SK-N-SH (cell line): Measurements from ENCODE around the gene PPP2R5E. TPM values are rescaled to one million over a fixed set of nuclear protein-coding genes. Genes with fewer than 3 reads are reported as not detected.

ENCODE experiments used
- CTCF ChIA-PET: fragments of 300-600, 350-600 bp; formaldehyde crosslinking; extraction: SDS; loops from one replicate; lab custom pipeline; 2021; lab: Yijun Ruan, JAX
- POLR2A ChIA-PET: fragments of 350-600 bp; sonication (Branson Sonifier 250); formaldehyde crosslinking; extraction: SDS; loops from one replicate; lab custom pipeline; 2020; ENCODE audit warnings: antibody characterized with exemption, inconsistent platforms; lab: Yijun Ruan, JAX
- DNase-seq: peaks from one replicate; pipeline ENCODE4 v3.0.0; 2012
- H2AFZ ChIP-seq: fragments of 200-600 bp; sonication (generic); 2 replicates; pipeline ENCODE4 v1.8.1; 2016; ENCODE audit warnings: antibody characterized with exemption, mild to moderate bottlenecking, low read depth
- H3F3A ChIP-seq: fragments of 200-600 bp; sonication (generic); replicated peaks from 2 replicates; pipeline ENCODE3; 2016; ENCODE audit warnings: antibody characterized with exemption, mild to moderate bottlenecking; ENCODE audit not compliant: insufficient read depth
- H3K27ac ChIP-seq, 2 experiments: fragments of 200-500 bp in 1 of 2; fragments of 200-600 bp in 1 of 2; sonication (Bioruptor generic) in 1 of 2; sonication (generic), shearing (Covaris generic) in 1 of 2; 2 replicates each; pipeline versions ENCODE4 v1.5.1 to v1.6.1; 2014 to 2016; ENCODE audit warnings: low read depth in 2 of 2, inconsistent platforms in 1 of 2, low read length in 1 of 2, mild to moderate bottlenecking in 1 of 2, mixed read lengths in 1 of 2
- H3K27me3 ChIP-seq: fragments of 200-600 bp; sonication (generic), shearing (Covaris generic); 2 replicates; pipeline ENCODE4 v1.6.1; 2016; ENCODE audit warnings: mixed run types; ENCODE audit not compliant: insufficient read depth
- H3K36me3 ChIP-seq, 2 experiments: fragments of 200-500 bp in 1 of 2; fragments of 200-600 bp in 1 of 2; sonication (Bioruptor generic) in 1 of 2; sonication (generic) in 1 of 2; replicated peaks in 1 of 2; 2 replicates each; pipeline versions ENCODE3 to v1.5.1; 2014 to 2016; ENCODE audit warnings: low read length in 1 of 2, mild to moderate bottlenecking in 1 of 2; ENCODE audit not compliant: insufficient read depth in 2 of 2, control insufficient read depth in 1 of 2
- H3K4me1 ChIP-seq, 2 experiments: fragments of 200-500 bp in 1 of 2; fragments of 200-600 bp in 1 of 2; sonication (Bioruptor generic) in 1 of 2; sonication (generic), shearing (Covaris generic) in 1 of 2; 2 replicates each; pipeline versions ENCODE4 v1.5.1 to v1.6.1; 2014 to 2016; ENCODE audit warnings: low read depth in 1 of 2, low read length in 1 of 2, mixed run types in 1 of 2; ENCODE audit not compliant: insufficient read depth in 2 of 2, control insufficient read depth in 1 of 2
- H3K4me2 ChIP-seq: fragments of 200-600 bp; sonication (generic), shearing (Covaris generic); 2 replicates; pipeline ENCODE4 v1.6.1; 2017; ENCODE audit warnings: mixed run types
- H3K4me3 ChIP-seq, 2 experiments: fragments of 200-500 bp in 1 of 2; fragments of 200-600 bp in 1 of 2; sonication (Bioruptor generic) in 1 of 2; sonication (generic), shearing (Covaris generic) in 1 of 2; 2 replicates each; pipeline versions ENCODE4 v1.5.1 to v1.8.1; 2014 to 2016; ENCODE audit warnings: low read depth in 2 of 2, inconsistent platforms in 1 of 2, low read length in 1 of 2, mild to moderate bottlenecking in 1 of 2, mixed read lengths in 1 of 2, moderate library complexity in 1 of 2
- H3K79me2 ChIP-seq: fragments of 200-600 bp; sonication (generic); 2 replicates; pipeline ENCODE4 v1.8.1; 2017; ENCODE audit warnings: mild to moderate bottlenecking; ENCODE audit not compliant: insufficient read depth
- H3K9ac ChIP-seq: fragments of 200-600 bp; sonication (generic); 2 replicates; pipeline ENCODE4 v1.6.1; 2017; ENCODE audit warnings: mixed run types
- H3K9me2 ChIP-seq: fragments of 200-600 bp; sonication (generic); 2 replicates; pipeline ENCODE4 v1.6.1; 2017; ENCODE audit warnings: mixed run types
- H3K9me3 ChIP-seq: fragments of 200-600 bp; sonication (generic); 2 replicates; pipeline ENCODE4 v1.6.1; 2017; ENCODE audit warnings: mixed run types, mild to moderate bottlenecking, moderate library complexity
- H4K20me1 ChIP-seq: fragments of 200-600 bp; sonication (generic); 2 replicates; pipeline ENCODE4 v1.6.1; 2017; ENCODE audit warnings: mild to moderate bottlenecking, mixed run types; ENCODE audit not compliant: insufficient read depth
- CTCF ChIP-seq: fragments of 200-600 bp; sonication (generic); IDR thresholded peaks from 2 replicates; pipeline ENCODE4 v1.6.1; 2017; ENCODE audit warnings: antibody characterized with exemption, mild to moderate bottlenecking, moderate library complexity
- ELF1 ChIP-seq: IDR thresholded peaks from 2 replicates; pipeline ENCODE4 v1.4.0; 2012
- EZH2phosphoT487 ChIP-seq: fragments of 200-600 bp; sonication (generic); IDR thresholded peaks from 2 replicates; pipeline ENCODE4 v1.6.1; 2017; ENCODE audit warnings: low read depth, mixed run types, mild to moderate bottlenecking, antibody characterized with exemption, moderate library complexity, borderline replicate concordance
- FOSL2 ChIP-seq: IDR thresholded peaks from 2 replicates; pipeline ENCODE4 v1.4.0; 2012; ENCODE audit warnings: low read depth, mild to moderate bottlenecking, moderate library complexity, borderline replicate concordance
- FOXJ3 ChIP-seq: sonication (generic); formaldehyde crosslinking; IDR thresholded peaks from 2 replicates; pipeline ENCODE4 v1.5.1; 2020; ENCODE audit warnings: mild to moderate bottlenecking, missing genetic modification reagents
- GATA2 ChIP-seq: sonication (generic); formaldehyde crosslinking; IDR thresholded peaks from 2 replicates; pipeline ENCODE4 v1.5.0; 2020; ENCODE audit warnings: mild to moderate bottlenecking, missing genetic modification reagents
- MAX ChIP-seq: IDR thresholded peaks from 2 replicates; pipeline ENCODE4 v1.4.0; 2012; ENCODE audit warnings: low read depth
- MEF2A ChIP-seq: IDR thresholded peaks from 2 replicates; pipeline ENCODE4 v1.4.0; 2012; ENCODE audit warnings: low read depth, borderline replicate concordance
- POLR2AphosphoS5 ChIP-seq: IDR thresholded peaks from 2 replicates; pipeline ENCODE4 v1.6.1; 2012; ENCODE audit warnings: low read depth, low read length
- REST ChIP-seq: IDR thresholded peaks from 2 replicates; pipeline ENCODE4 v1.6.1; 2012; ENCODE audit warnings: mild to moderate bottlenecking, low read depth, low read length, moderate library complexity
- TAF1 ChIP-seq: IDR thresholded peaks from 2 replicates; pipeline ENCODE4 v1.6.1; 2012; ENCODE audit warnings: low read depth, mild to moderate bottlenecking, low read length, moderate library complexity, borderline replicate concordance
- TCF12 ChIP-seq: IDR thresholded peaks from 2 replicates; pipeline ENCODE4 v1.4.0; 2012
- USF1 ChIP-seq: IDR thresholded peaks from 2 replicates; pipeline ENCODE4 v1.4.0; 2012; ENCODE audit warnings: low read depth, borderline replicate concordance
- ZBTB33 ChIP-seq: IDR thresholded peaks from 2 replicates; pipeline ENCODE4 v1.4.0; 2012; ENCODE audit warnings: low read depth, borderline replicate concordance
- WGBS: methylation state at CpG from one replicate; pipeline ENCODE4 v1.1.6; 2017; ENCODE audit warnings: low lambda C conversion rate; 5-methylcytosine and 5-hydroxymethylcytosine counted together
- polyA plus RNA-seq, 3 experiments: library from polyadenylated mRNA; depleted of rRNA; stranded (reverse); fragments of >200 nt; gene quantifications; 2 replicates each; pipeline ENCODE4 v1.2.3, GENCODE V29; 2012

PPP2R5E gene
- polyA plus RNA-seq, 1 of the 3 experiments (the other 2 are of a cell fraction) = 4.4 TPM

- no peak for TF ChIP-seq USF1
- TF ChIP-seq ELF1 = no peak
- TF ChIP-seq MEF2A = no peak
- no peak for TF ChIP-seq FOSL2
- TF ChIP-seq REST = no peak
These were observed 197.4 kb downstream of the PPP2R5E start (continued) for GRCh38 chr14:63345826-63346225.

GRCh38 chr14:63344336-63344735 is 198.8 kb downstream of the PPP2R5E start:
- Histone ChIP-seq H3K4me3 (no peak overlapping the region), H3K9me3 (no peaks in the 10 kb centered on the region), H2AFZ (no peak overlapping the region), H3K9ac (no peak overlapping the region), H3K9me2 (no peaks in the 10 kb centered on the region), H3K4me2 (no peak overlapping the region), H3K36me3 (no peaks in the 10 kb centered on the region), H3K4me1 (peaks cover 0 to 9% of the 10 kb centered on the region in 2 experiments; a peak in 1 of 4 replicates), H4K20me1 (no peaks in the 10 kb centered on the region), H3F3A (peaks cover 5% of the 10 kb centered on the region), H3K27ac (no peak overlapping the region), H3K79me2 (no peaks in the 10 kb centered on the region), H3K27me3 (no peaks in the 10 kb centered on the region)
- no peak for DNase-seq
- ChIA-PET CTCF (no interaction called here), POLR2A (no interaction called here)
- no peak for TF ChIP-seq POLR2AphosphoS5
- TF ChIP-seq ZBTB33 = no peak
- TF ChIP-seq CTCF = no peak
- TF ChIP-seq TAF1 = no peak
- no peak for TF ChIP-seq MAX
- no peak for TF ChIP-seq TCF12
- no peak for TF ChIP-seq USF1
- no peak for TF ChIP-seq ELF1
- TF ChIP-seq FOXJ3 (CRISPR knock-in tag) = no peak
- TF ChIP-seq GATA2 (CRISPR knock-in tag) = no peak
- TF ChIP-seq FOSL2 = no peak
- no peak for TF ChIP-seq EZH2phosphoT487
- WGBS = 59% methylated on average over 4 of the region's 4 CpGs
